Stimulated activated CD4-positive, alpha-beta T cell treated with anti-CD3 and anti-CD28 coated beads, Interleukin-12 subunit alpha, Interleukin-12 subunit beta, amount 100 ng/mL, for 48 hours (primary cell): ENCODE measurements around the gene MVD.

Source experiments
- DNase-seq, 3 donors: peaks; one replicate each; pipeline ENCODE4 v3.0.0-alpha.2; 2020; ENCODE audit warnings: low read depth in 2 of 3, low spot score in 1 of 3

MVD gene

GRCh38 chr16:88627531-88628411 lies 35.1 kb downstream of the MVD start:
- DNase-seq: no peak

DNA sequence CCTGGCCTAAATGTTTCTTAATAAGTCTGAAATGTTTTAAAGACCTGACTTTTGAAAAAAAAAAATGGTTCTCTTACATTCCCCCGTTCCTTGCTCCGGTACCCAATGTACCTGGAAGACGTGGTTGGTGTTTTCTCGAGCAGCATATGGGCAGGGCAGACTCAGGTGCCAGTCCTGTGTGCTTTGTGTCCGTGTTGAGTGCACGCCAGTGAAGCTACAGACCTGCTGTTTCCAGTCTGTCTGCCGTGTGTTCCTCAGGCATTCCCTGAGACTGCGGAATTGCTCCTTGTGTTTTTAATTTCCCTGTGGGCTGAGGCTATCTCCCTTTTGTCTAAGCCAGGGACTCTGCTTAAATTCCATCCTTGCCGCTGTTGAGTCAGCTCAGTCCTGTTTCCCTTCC lies 36.2 kb downstream of the MVD start:
- no peak for DNase-seq

DNA sequence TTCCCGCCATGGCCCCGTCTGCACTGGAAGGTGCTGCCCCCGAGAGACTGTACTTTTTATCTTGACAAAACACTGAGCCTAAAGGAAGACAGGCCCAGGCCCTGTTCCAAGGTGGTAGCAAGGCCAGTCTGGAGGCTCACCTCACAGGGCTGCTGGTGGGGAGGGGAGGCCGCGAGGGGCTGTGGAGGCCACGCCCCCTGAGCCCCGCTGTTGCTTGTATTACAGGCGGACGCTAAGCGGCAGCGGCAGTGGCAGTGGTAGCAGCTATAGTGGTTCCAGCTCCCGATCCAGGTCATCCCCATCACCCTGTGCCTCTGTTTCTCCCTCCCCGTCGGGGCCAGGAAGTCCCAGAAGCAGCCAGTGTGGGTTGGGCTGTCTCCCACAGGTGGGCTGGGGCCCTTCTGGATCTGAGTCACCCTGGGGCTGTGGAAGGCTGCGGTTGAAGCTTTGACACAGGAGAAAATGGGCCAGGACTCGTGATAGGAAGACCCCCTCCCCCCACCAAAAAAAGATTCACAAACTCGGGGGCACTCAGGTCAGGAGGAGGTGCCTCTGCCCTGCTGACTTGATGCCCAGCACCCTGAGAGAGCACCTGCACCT lies 37.8 kb downstream of the MVD start:
- no peak for DNase-seq

DNA sequence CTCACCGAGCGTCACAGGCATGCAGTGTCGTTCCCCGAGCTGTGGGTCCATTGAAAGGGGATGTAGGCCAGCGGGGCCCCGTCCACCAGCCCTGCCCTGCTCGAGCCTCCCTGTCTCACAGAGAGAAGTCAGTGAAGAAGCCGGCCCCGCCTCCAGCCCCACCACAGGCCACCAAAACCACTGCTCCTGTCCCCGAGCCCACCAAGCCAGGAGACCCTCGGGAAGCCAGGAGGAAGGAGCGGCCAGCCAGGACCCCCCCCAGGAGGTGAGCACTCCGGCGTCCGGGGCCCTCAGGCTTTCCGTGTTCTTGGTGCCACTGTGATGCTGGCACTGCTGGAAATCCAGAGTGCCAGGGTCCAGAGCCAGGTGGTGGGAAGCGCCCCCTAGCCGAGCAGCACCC lies 38.4 kb downstream of the MVD start:
- no peak for DNase-seq

DNA sequence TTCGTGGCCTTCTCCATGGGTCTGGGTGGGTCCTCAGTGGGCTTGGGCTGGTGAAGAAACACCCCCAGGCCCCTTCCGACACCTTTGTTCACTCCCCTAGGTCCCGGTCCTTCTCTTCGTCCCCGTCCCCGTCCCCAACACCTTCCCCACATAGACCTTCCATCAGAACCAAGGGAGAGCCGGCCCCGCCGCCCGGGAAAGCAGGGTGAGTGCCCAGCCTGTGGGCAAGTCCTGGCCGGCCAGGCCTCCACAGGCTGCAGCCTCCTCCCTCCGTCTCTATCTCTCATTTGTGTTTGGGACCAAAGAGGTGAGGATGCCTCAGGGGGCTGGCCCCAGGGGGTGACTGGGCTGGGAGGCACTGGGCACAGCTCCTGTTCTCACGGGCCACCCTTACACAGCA lies 39.0 kb downstream of the MVD start:
- DNase-seq: no peak

DNA sequence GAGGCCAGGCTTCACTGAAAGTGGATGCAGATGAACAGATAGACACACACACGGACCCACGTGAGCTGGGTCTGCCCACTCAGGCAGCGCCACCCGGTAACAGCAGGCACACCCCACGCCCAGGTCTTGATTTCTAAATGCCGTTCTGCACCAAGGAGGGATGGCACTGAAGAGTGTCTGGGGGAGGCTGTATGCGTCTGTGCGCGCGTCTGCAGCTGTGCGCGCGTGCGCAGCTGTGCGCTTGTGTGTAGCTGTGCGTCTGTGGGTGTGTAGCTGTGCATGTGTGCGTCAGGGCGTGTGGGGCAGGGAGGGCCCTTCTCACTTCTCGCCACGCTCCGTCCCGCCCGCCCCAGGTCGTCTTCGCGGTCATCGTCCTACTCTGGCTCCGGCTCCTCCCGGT lies 40.0 kb downstream of the MVD start:
- no peak for DNase-seq

GRCh38 chr16:88622125-88622524 lies 40.8 kb downstream of the MVD start:
- DNase-seq: no peak

- DNase-seq: no peak
Observed at GRCh38 chr16:88619859-88620815, 42.8 kb downstream of the MVD start.

- no peak for DNase-seq
Observed at GRCh38 chr16:88618956-88619667, 43.8 kb downstream of the MVD start.

GRCh38 chr16:88618182-88618955 lies 44.5 kb downstream of the MVD start:
- DNase-seq: no peak

- DNase-seq: no peak
Observed at GRCh38 chr16:88617268-88618031, 45.4 kb downstream of the MVD start.

- no peak for DNase-seq
Observed at GRCh38 chr16:88616736-88617135, 46.2 kb downstream of the MVD start.

DNA sequence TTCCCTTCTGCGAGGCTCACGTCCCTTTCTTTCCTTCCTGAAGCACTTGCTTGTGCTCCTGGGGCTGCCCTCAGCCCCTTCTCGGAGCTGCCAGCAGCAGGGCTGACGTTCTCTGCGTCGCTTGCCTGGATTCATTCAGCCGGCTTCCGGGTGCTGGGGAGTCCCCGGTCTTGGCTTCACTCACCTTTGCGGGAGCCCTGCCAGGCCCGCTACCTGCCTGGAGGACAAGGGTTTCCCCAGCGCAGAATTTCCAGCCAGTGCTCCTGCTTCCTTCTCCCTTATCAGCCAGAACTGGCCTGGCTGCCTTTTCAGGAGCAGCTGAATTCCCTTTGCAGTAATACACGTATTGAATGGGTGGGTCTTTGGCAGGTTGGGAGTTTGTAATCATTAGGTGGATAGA lies 46.6 kb downstream of the MVD start:
- DNase-seq: no peak

DNA sequence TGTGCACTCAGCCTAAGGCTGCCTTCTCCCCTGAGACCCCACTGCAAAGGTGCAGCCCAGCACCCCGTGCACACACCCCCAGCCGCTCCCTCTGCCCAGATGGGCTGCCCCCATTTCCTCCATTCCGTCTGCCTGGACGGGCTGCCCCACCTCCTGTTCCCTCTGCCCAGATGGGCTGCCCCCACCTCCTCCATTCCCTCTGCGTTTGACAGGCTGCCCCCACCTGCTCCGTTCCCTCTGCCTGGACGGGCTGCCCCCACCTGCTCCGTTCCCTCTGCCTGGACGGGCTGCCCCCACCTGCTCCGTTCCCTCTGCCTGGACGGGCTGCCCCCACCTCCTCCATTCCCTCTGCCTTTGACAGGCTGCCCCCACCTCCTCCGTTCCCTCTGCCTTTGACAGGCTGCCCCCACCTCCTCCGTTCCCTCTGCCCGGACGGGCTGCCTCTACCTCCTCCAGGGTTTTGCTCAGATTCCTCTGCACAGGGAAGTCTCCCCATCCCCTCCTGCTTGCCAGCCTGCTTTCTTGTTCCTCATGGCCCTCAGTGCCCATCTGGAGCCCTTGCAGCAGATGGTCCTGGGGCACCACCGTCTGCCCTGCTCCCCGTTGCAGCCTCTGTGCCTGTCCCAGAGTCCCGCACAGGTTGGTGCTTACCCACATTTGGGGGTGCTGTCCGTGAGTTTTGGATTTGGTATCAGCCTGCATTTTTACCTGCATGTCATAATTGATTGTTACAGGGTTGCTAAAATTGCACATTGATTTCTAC lies 47.9 kb downstream of the MVD start:
- no peak for DNase-seq

DNA sequence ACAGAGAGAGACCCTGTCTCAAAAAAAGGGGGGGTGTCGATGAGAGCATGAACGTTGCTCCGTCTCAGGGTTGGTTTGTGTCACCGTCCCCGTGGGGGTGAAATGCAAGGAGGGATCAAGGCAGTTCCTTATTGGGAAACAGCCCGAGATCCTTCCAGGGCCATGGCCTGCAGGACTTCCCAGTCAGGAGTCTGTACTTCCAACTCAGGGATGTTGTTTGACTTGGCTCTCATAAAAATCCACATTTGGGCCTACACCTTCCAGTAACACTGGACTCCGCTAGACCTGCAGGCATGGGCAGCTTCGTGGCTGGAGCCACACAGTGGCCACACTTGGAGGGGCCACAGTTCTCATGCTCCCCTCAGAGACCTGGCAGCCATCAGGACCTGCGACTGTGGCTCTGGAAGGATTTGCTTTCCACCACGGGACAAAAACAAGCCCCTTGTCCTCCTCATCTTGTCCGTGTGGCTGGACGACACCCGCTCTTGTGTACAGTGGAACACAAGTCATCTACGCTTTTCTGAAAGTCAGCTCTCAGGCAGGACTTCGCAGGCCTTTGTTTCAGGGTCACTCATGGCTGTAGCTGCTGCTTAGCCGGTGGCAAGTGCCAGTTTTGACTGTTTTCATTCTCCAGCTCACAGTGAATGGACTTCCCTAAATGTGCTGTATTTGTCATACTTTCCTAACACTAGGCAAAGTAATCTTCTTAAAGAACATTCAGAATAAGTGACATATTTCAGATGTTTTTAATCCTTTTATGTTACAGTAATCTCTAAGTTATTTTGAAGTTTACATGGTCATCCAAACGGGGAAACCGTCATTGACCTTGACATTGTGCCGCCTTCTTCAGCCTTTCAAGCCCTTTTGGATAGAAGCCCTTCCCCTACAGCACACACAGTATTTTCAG lies 48.7 kb downstream of the MVD start:
- no peak for DNase-seq

- no peak for DNase-seq
Observed at GRCh38 chr16:88613293-88613692, 49.6 kb downstream of the MVD start.

GRCh38 chr16:88610909-88611812 lies 51.7 kb downstream of the MVD start:
- DNase-seq: no peak
